ENCODE measurements around the gene SLC7A6. TPM values are rescaled to one million over a fixed set of nuclear protein-coding genes. Genes with fewer than 3 reads are reported as not detected.

Gene SLC7A6
- total RNA-seq, 1 donor = 15.2 TPM

DNA sequence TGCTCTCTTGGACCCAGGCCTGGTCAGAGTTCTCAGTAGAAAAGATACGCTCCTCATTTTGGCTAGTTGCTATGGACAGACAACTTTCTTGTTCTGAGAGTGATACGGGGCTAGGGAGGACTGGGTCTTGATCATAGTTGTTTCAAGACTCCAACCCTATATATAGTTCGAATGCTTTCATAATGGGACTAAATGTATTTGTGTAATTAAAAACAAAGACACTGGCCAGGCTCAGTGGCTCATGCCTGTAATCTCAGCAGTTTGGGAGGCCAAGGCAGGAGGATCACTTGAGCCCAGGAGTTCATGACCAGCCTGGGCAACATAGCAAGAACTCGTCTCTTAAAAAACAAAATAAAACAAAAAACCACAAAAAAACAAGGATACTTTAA, 17.7 kb downstream of the SLC7A6 start:
- no peak overlapping the region for H3K4me3 ChIP-seq (ENCODE audit: low read depth, low read length)
- TF ChIP-seq, protein P1, sequence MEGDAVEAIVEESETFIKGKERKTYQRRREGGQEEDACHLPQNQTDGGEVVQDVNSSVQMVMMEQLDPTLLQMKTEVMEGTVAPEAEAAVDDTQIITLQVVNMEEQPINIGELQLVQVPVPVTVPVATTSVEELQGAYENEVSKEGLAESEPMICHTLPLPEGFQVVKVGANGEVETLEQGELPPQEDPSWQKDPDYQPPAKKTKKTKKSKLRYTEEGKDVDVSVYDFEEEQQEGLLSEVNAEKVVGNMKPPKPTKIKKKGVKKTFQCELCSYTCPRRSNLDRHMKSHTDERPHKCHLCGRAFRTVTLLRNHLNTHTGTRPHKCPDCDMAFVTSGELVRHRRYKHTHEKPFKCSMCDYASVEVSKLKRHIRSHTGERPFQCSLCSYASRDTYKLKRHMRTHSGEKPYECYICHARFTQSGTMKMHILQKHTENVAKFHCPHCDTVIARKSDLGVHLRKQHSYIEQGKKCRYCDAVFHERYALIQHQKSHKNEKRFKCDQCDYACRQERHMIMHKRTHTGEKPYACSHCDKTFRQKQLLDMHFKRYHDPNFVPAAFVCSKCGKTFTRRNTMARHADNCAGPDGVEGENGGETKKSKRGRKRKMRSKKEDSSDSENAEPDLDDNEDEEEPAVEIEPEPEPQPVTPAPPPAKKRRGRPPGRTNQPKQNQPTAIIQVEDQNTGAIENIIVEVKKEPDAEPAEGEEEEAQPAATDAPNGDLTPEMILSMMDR (IDR thresholded peaks at IDR 0.05; ENCODE audit: insufficient read depth, low read length) = no peak
- DNase-seq (ENCODE audit: low read depth) = no peak

DNA sequence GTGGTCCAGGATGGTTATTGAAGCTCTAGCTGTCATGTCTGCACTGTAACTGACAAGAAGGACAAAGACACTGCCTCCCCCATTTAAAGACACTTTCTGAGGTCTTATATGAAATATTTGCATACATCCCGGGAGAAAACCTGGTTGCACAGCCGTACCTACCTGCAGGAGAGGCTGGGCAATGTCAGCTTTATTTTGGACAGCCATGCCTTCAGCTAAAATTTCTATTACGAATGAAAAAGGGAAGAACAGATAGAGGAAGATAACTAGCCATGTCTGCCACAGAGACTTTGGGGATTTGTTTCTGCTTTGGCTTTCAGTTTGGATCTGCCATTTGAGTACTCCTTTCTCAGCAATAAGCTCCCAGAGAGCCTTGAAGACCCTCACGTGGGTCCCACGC, 19.0 kb downstream of the SLC7A6 start:
- no peak overlapping the region for H3K4me3 ChIP-seq (ENCODE audit: low read depth, low read length)
- TF ChIP-seq, protein P1 (IDR thresholded peaks at IDR 0.05; ENCODE audit: insufficient read depth, low read length) = no peak

DNA sequence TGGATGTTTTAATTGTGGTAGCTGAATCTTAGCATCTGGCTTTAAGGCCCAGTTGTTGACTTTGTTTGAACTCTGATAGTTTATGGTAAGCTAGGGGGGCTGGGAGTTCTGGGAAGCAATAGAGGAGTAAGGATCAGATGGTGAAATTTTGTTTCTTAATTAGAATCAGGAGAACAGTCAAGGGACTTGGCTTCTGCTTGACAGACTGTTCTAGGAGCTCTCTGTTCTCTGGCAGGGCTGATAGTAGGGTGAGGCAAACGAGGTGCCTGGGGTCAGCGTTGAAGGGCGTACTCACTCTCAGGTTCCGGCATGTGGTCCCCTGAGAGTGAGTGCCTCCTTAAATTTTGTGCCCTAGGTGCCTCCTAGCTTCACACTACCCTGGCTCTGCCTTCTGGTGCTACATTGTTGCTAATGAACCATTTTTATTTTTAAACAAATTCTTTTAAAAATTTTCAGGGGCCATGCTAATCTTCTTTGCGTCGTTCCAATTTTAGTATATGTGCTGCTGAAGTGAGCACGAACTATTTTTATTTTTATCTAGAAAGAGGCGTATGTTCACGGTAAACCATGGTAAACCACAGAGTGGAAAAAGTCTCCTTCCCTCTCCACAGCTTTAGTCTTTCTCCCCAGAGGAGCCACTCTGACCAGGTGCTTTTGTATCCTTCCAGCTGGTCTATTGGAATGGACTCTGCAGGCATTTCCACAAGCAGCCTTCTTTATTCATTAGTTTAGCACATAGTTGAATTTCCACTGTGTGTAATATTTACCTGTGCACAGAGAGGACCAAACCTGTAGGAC, 19.7 kb downstream of the SLC7A6 start:
- TF ChIP-seq, protein P1 (IDR thresholded peaks at IDR 0.05; ENCODE audit: insufficient read depth, low read length) = no peak
- no peak for DNase-seq (ENCODE audit: low read depth)
- no peak overlapping the region for H3K4me3 ChIP-seq (ENCODE audit: low read depth, low read length)

More for the DNA sequence above, 19.0 kb downstream of the SLC7A6 start:
- DNase-seq (ENCODE audit: low read depth) = no peak

DNA sequence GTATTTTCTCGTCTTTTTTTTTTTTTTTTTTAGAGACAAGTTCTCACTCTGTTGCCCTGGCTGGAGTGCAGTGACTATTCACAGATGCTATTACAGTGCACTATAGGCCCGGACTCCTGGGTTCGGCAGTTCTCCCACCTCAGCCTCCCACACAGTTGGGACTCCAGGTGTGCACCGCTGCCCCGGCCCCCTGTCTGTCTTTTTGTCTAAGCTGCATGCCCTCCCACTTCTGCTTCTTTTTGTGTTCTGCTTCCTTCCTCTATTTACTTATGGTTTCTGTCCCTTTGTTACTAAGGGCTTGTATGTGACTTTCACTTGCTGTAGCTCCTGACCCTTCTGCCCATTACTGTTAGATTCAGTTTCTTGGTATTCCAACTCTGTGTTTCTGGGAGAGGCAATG, 20.5 kb downstream of the SLC7A6 start:
- no peak overlapping the region for H3K4me3 ChIP-seq (ENCODE audit: low read depth, low read length)
- no peak for DNase-seq (ENCODE audit: low read depth)
- TF ChIP-seq, protein P1 (IDR thresholded peaks at IDR 0.05; ENCODE audit: insufficient read depth, low read length) = no peak

DNA sequence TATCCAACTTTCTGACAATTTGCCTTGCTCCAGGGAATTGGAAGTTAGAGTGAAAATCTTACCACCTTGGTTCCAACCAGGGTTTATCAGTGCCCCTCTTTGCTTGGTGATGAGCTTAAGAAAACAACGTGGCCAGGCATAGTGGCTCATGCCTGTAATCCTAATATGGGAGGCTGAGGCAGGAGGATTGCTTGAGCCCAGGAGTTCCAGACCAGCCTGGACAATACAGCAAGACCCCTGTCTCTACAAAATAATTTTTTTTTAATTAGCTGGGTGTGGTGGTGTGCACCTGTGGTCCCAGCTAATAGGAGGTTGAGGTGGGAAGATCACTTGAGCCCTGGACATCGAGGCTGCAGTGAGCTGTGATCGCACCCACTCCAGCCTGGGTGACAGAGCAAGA, 21.4 kb downstream of the SLC7A6 start:
- no peak overlapping the region for H3K4me3 ChIP-seq (ENCODE audit: low read depth, low read length)
- TF ChIP-seq, protein P1 (IDR thresholded peaks at IDR 0.05; ENCODE audit: insufficient read depth, low read length) = no peak
- no peak for DNase-seq (ENCODE audit: low read depth)

DNA sequence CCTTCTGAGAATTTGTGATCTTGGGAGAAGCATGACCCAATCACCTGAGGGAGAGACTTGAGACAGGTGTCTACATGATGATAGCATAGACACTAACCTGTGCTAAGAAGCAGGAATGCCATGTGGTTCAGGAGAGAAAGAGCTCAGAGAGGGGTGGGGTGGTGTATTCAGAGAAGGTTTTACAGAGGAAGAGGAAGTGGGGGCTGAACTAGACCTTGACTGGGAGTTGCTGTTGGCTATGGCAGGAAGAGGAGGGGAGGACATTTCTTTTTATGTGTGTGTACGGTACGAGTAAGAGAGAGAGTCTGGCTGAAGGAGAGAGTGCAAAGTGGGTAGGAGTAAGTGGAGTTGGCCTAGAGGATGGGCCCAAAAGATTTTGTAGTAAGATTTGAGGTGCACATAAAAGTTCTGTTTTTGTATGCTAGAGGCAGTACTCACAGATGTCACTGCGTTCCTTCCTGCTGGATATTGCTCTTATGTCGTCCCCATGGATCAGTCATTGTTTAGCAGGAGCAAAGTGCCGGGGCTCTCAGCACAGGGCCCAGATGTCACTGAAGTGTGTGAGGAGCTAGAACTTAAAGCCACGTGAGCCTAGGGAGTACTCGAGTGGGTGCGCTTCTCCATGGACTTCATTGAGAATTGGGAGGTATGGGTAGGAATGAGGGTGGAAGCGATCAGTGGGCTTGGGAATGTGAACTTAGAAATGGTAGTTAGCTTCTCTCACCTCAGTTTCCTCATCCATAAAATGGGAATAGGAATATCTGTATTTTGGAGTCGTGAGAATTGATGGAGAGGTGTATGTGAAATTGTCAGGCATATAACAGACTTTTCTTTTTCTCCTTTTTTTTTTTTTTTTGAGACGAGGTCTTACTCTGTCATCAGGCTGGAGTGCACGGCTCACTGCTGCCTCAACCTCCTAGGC, 22.1 kb downstream of the SLC7A6 start:
- DNase-seq (ENCODE audit: low read depth) = no peak
- H3K4me3 ChIP-seq (ENCODE audit: low read depth, low read length) = no peak overlapping the region
- TF ChIP-seq, protein P1 (IDR thresholded peaks at IDR 0.05; ENCODE audit: insufficient read depth, low read length) = no peak

All from fibroblast of the aortic adventitia (primary cell).